ENCODE data around the gene NEMP1. TPM values are rescaled to one million over a fixed set of nuclear protein-coding genes. Genes with fewer than 3 reads are reported as not detected.

NEMP1 gene
- total and polyA plus RNA-seq, 3 donors from 2014 or later = 15.9 to 18.2 (median 18.1) TPM

- Histone ChIP-seq H3K36me3 (ENCODE audit: low read depth, missing control alignments) (no peaks in the 10 kb centered on the region), H3K9me3 (no peaks in the 10 kb centered on the region), H3K4me1 (no peaks in the 10 kb centered on the region), H3K4me3 (no peak overlapping the region), H3K27ac (no peak overlapping the region), H3K27me3 (no peaks in the 10 kb centered on the region)
- TF ChIP-seq CTCF (IDR thresholded peaks at IDR 0.05) (no peak), POLR2A (IDR thresholded peaks at IDR 0.05) (no peak)
- DNase-seq = no peak
- 82 to 84% methylated on average over 9 of the region's 9 CpGs for WGBS, 2 donors
- intact Hi-C loops (cut with DNase I; ENCODE audit: low total_unique reads) = no loop called here
Measured at GRCh38 chr12:57039016-57039798, 39.4 kb downstream of the NEMP1 start.

GRCh38 chr12:57037264-57037663 is 41.3 kb downstream of the NEMP1 start:
- 68 to 88% methylated on average over 3 of the region's 3 CpGs for WGBS, 2 donors
- Histone ChIP-seq H3K36me3 (ENCODE audit: low read depth, missing control alignments) (no peaks in the 10 kb centered on the region), H3K4me3 (no peak overlapping the region), H3K27me3 (no peaks in the 10 kb centered on the region), H3K4me1 (no peaks in the 10 kb centered on the region), H3K9me3 (no peaks in the 10 kb centered on the region), H3K27ac (no peak overlapping the region)
- DNase-seq = no peak
- TF ChIP-seq CTCF (IDR thresholded peaks at IDR 0.05) (no peak), POLR2A (IDR thresholded peaks at IDR 0.05) (no peak)
- intact Hi-C loops (cut with DNase I; ENCODE audit: low total_unique reads) = no loop called here

GRCh38 chr12:57033431-57033830 is 45.2 kb downstream of the NEMP1 start:
- intact Hi-C loops (cut with DNase I; ENCODE audit: low total_unique reads) = no loop called here
- Histone ChIP-seq H3K9me3 (no peaks in the 10 kb centered on the region), H3K4me3 (no peak overlapping the region), H3K27ac (no peak overlapping the region), H3K27me3 (no peaks in the 10 kb centered on the region), H3K36me3 (ENCODE audit: low read depth, missing control alignments) (no peaks in the 10 kb centered on the region), H3K4me1 (no peaks in the 10 kb centered on the region)
- TF ChIP-seq POLR2A (IDR thresholded peaks at IDR 0.05) (no peak), CTCF (IDR thresholded peaks at IDR 0.05) (no peak)
- DNase-seq = no peak
- WGBS, 2 donors = 96 to 99% methylated on average over 3 of the region's 3 CpGs

GRCh38 chr12:57031789-57032188 is 46.8 kb downstream of the NEMP1 start:
- no peaks in the 10 kb centered on the region for H3K4me1 ChIP-seq
- no peaks in the 10 kb centered on the region for H3K27me3 ChIP-seq
- no peak overlapping the region for H3K27ac ChIP-seq
- TF ChIP-seq POLR2A (IDR thresholded peaks at IDR 0.05) = no peak
- no peak for TF ChIP-seq CTCF (IDR thresholded peaks at IDR 0.05)
- H3K36me3 ChIP-seq (ENCODE audit: low read depth, missing control alignments) = no peaks in the 10 kb centered on the region
- DNase-seq = no peak
- 81 to 84% methylated on average over 7 of the region's 7 CpGs for WGBS, 2 donors
- no peaks in the 10 kb centered on the region for H3K9me3 ChIP-seq
- H3K4me3 ChIP-seq = no peak overlapping the region
- intact Hi-C loops (cut with DNase I; ENCODE audit: low total_unique reads) = no loop called here

Data from testis (tissue), 3 donors.